Hepatocyte (in vitro differentiated cells): ENCODE results near the gene NDUFS1.

Experiments used
- CTCF ChIP-seq: fragments of 200-600 bp; sonication (generic); IDR thresholded peaks from 2 replicates; pipeline ENCODE4 v1.5.1; 2016; ENCODE audit warnings: antibody characterized with exemption, mild to moderate bottlenecking; ENCODE audit not compliant: poor library complexity
- EZH2 ChIP-seq: fragments of 200-600 bp; sonication (generic); IDR thresholded peaks from 2 replicates; pipeline ENCODE4 v1.6.1; 2016; ENCODE audit warnings: antibody characterized with exemption, mild to moderate bottlenecking, borderline replicate concordance

GRCh38 chr2:206125901-206126300 is 33.3 kb downstream of the NDUFS1 start:
- no peak for TF ChIP-seq CTCF
- no peak for TF ChIP-seq EZH2
